ENCODE results near the gene ELMOD1. TPM values are rescaled to one million over a fixed set of nuclear protein-coding genes. Genes with fewer than 3 reads are reported as not detected.

Gene ELMOD1
- total and polyA plus RNA-seq, 2 experiments from 2014 or later, result 3.1 TPM

DNA sequence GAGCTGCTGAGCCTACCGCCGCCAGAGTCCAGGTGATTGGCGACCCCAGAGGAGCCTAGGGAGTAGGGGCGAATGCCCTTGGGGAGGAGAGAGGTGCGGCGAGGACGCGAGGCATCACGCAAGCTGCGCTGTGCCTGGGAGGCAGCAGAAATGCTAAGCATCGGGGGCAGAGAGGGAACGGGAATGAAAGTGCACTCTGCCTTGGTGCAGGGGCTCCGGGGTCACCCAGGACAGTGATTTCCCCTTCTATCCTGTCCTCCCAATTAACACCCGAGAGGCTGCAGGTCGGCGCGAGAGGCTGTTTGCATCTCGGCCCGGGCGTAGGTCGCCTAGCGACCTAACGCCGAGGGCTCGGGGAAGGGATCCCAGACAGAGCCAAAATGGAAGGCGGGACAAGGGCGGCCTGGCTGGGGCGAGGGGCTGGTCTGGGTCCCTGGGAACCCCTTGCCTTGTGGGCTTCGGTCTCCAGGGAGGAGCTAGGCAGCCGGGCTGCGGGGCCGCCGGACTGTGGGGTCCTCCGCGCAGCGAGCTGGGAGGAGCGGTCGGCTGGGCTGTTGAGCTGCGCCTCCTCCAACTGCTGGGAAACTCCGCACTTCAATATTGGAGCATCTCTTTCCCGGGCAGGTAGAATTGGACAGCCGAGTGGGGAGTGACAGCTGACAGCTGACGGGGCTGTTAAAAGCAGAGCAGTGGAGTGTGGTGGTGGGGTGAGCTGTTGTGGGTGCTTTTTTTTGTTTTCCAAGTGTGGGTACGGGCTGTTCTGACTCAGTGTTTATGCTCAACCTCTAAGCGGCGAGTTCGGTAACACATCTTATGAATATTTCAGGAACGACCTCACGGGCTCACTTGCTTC, 657 bp downstream of the ELMOD1 start:
- H3K79me2 ChIP-seq, result no peaks in the 10 kb centered on the region
- peaks cover 9% of the 10 kb centered on the region for H3K4me1 ChIP-seq (ENCODE audit: insufficient read depth)
- no peaks in the 10 kb centered on the region for H3K36me3 ChIP-seq (replicated peaks; ENCODE audit: insufficient read depth, low read depth)
- no peaks in the 10 kb centered on the region for H3K9me3 ChIP-seq (ENCODE audit: low read depth)
- 2% methylated on average over 47 of the region's 49 CpGs for WGBS (ENCODE audit: low lambda C conversion rate, missing lambda C conversion rate)
- H3K27me3 ChIP-seq, result peaks cover 81% of the 10 kb centered on the region
- no peaks in the 10 kb centered on the region for H4K20me1 ChIP-seq (ENCODE audit: insufficient read depth, poor library complexity, severe bottlenecking)
- H3K27ac ChIP-seq, result no peak overlapping the region
- no peaks in the 10 kb centered on the region for H3K9me2 ChIP-seq (replicated peaks; ENCODE audit: insufficient read depth)
- TF ChIP-seq, protein P1, sequence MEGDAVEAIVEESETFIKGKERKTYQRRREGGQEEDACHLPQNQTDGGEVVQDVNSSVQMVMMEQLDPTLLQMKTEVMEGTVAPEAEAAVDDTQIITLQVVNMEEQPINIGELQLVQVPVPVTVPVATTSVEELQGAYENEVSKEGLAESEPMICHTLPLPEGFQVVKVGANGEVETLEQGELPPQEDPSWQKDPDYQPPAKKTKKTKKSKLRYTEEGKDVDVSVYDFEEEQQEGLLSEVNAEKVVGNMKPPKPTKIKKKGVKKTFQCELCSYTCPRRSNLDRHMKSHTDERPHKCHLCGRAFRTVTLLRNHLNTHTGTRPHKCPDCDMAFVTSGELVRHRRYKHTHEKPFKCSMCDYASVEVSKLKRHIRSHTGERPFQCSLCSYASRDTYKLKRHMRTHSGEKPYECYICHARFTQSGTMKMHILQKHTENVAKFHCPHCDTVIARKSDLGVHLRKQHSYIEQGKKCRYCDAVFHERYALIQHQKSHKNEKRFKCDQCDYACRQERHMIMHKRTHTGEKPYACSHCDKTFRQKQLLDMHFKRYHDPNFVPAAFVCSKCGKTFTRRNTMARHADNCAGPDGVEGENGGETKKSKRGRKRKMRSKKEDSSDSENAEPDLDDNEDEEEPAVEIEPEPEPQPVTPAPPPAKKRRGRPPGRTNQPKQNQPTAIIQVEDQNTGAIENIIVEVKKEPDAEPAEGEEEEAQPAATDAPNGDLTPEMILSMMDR (IDR thresholded peaks at IDR 0.05; ENCODE audit: poor library complexity), result no peak
- TF ChIP-seq EZH2 (IDR thresholded peaks at IDR 0.05; ENCODE audit: borderline replicate concordance), result no peak
- no peak for TF ChIP-seq EZH2phosphoT487 (IDR thresholded peaks at IDR 0.05; ENCODE audit: low read depth, severe bottlenecking, unreplicated experiment)
- DNase-seq (ENCODE audit: low spot score), result peak; percentile 35
- H2AFZ ChIP-seq, result peak overlapping the region; percentile 87
- peak overlapping the region; percentile 99 for H3K4me2 ChIP-seq
- H3K4me3 ChIP-seq, result peak overlapping the region; percentile 60

GRCh38 chr11:107592231-107592590, 1.3 kb downstream of the ELMOD1 start:
- H3K27me3 ChIP-seq, result peaks cover 83% of the 10 kb centered on the region
- WGBS (ENCODE audit: low lambda C conversion rate, missing lambda C conversion rate), result 10% methylated on average over 6 of the region's 6 CpGs

GRCh38 chr11:107592813-107593212, 1.9 kb downstream of the ELMOD1 start:
- Histone ChIP-seq H2AFZ (no peak overlapping the region), H3K4me2 (peak overlapping the region; percentile 99), H3K79me2 (no peaks in the 10 kb centered on the region), H3K27me3 (peaks cover 84% of the 10 kb centered on the region), H3K4me3 (no peak overlapping the region), H3K4me1 (ENCODE audit: insufficient read depth) (peaks cover 9% of the 10 kb centered on the region), H3K36me3 (replicated peaks; ENCODE audit: insufficient read depth, low read depth) (no peaks in the 10 kb centered on the region), H3K9me2 (replicated peaks; ENCODE audit: insufficient read depth) (no peaks in the 10 kb centered on the region), H3K9me3 (ENCODE audit: low read depth) (no peaks in the 10 kb centered on the region), H4K20me1 (ENCODE audit: insufficient read depth, poor library complexity, severe bottlenecking) (no peaks in the 10 kb centered on the region), H3K27ac (no peak overlapping the region)
- TF ChIP-seq EZH2 (IDR thresholded peaks at IDR 0.05; ENCODE audit: borderline replicate concordance), result peak; percentile 5
- TF ChIP-seq EZH2phosphoT487 (IDR thresholded peaks at IDR 0.05; ENCODE audit: low read depth, severe bottlenecking, unreplicated experiment), result no peak
- WGBS (ENCODE audit: low lambda C conversion rate, missing lambda C conversion rate), result 12% methylated on average over 5 of the region's 5 CpGs
- DNase-seq (ENCODE audit: low spot score), result peak; percentile 9

More at GRCh38 chr11:107592231-107592590, 1.3 kb downstream of the ELMOD1 start:
- no peak overlapping the region for H3K4me3 ChIP-seq
- H4K20me1 ChIP-seq (ENCODE audit: insufficient read depth, poor library complexity, severe bottlenecking), result no peaks in the 10 kb centered on the region
- H3K4me1 ChIP-seq (ENCODE audit: insufficient read depth), result peaks cover 9% of the 10 kb centered on the region
- no peak overlapping the region for H2AFZ ChIP-seq
- no peaks in the 10 kb centered on the region for H3K9me2 ChIP-seq (replicated peaks; ENCODE audit: insufficient read depth)
- H3K79me2 ChIP-seq, result no peaks in the 10 kb centered on the region
- no peaks in the 10 kb centered on the region for H3K9me3 ChIP-seq (ENCODE audit: low read depth)
- TF ChIP-seq EZH2phosphoT487 (IDR thresholded peaks at IDR 0.05; ENCODE audit: low read depth, severe bottlenecking, unreplicated experiment), result no peak
- TF ChIP-seq EZH2 (IDR thresholded peaks at IDR 0.05; ENCODE audit: borderline replicate concordance), result peak; percentile 34
- DNase-seq (ENCODE audit: low spot score), result no peak
- no peaks in the 10 kb centered on the region for H3K36me3 ChIP-seq (replicated peaks; ENCODE audit: insufficient read depth, low read depth)
- peak overlapping the region; percentile 99 for H3K4me2 ChIP-seq
- H3K27ac ChIP-seq, result no peak overlapping the region

GRCh38 chr11:107593951-107594350, 3.0 kb downstream of the ELMOD1 start:
- WGBS (ENCODE audit: low lambda C conversion rate, missing lambda C conversion rate), result 44% methylated on average over 4 of the region's 4 CpGs
- peaks cover 9% of the 10 kb centered on the region for H3K4me1 ChIP-seq (ENCODE audit: insufficient read depth)
- no peak for TF ChIP-seq EZH2phosphoT487 (IDR thresholded peaks at IDR 0.05; ENCODE audit: low read depth, severe bottlenecking, unreplicated experiment)
- no peaks in the 10 kb centered on the region for H3K9me3 ChIP-seq (ENCODE audit: low read depth)
- no peaks in the 10 kb centered on the region for H3K36me3 ChIP-seq (replicated peaks; ENCODE audit: insufficient read depth, low read depth)
- peaks cover 74% of the 10 kb centered on the region for H3K27me3 ChIP-seq
- no peaks in the 10 kb centered on the region for H3K79me2 ChIP-seq
- no peak overlapping the region for H2AFZ ChIP-seq
- H3K27ac ChIP-seq, result no peak overlapping the region
- no peak for DNase-seq (ENCODE audit: low spot score)
- no peak overlapping the region for H3K4me2 ChIP-seq
- no peaks in the 10 kb centered on the region for H4K20me1 ChIP-seq (ENCODE audit: insufficient read depth, poor library complexity, severe bottlenecking)
- no peaks in the 10 kb centered on the region for H3K9me2 ChIP-seq (replicated peaks; ENCODE audit: insufficient read depth)
- H3K4me3 ChIP-seq, result no peak overlapping the region

DNA sequence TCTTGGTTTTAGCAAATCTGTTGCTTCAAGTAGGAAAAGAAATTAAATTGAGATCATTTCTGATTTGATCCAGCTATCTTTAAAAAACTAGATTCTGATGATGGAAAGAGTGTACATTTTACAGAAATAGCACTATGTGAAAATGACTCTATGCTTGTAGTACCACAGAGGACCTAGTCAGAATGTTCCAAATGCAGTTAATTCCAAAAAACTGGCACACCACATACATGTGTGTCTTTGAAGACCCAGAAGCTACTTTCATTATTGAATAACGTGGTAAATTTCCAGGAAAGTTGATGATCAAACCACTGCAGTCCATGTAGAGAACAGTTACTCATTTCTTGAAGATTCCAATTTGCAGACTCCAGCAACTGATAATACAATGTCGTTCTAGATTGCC, 3.8 kb downstream of the ELMOD1 start:
- Histone ChIP-seq H3K27ac (no peak overlapping the region), H3K4me1 (ENCODE audit: insufficient read depth) (peaks cover 9% of the 10 kb centered on the region), H3K9me2 (replicated peaks; ENCODE audit: insufficient read depth) (no peaks in the 10 kb centered on the region), H3K79me2 (no peaks in the 10 kb centered on the region), H3K9me3 (ENCODE audit: low read depth) (no peaks in the 10 kb centered on the region), H3K4me3 (no peak overlapping the region), H2AFZ (no peak overlapping the region), H3K4me2 (no peak overlapping the region), H3K36me3 (replicated peaks; ENCODE audit: insufficient read depth, low read depth) (no peaks in the 10 kb centered on the region), H3K27me3 (peaks cover 66% of the 10 kb centered on the region), H4K20me1 (ENCODE audit: insufficient read depth, poor library complexity, severe bottlenecking) (no peaks in the 10 kb centered on the region)
- WGBS (ENCODE audit: low lambda C conversion rate, missing lambda C conversion rate), result 45% methylated on average over 2 of the region's 2 CpGs
- DNase-seq (ENCODE audit: low spot score), result no peak
- TF ChIP-seq, protein P1 (IDR thresholded peaks at IDR 0.05; ENCODE audit: poor library complexity), result no peak
- TF ChIP-seq EZH2 (IDR thresholded peaks at IDR 0.05; ENCODE audit: borderline replicate concordance), result no peak
- no peak for TF ChIP-seq EZH2phosphoT487 (IDR thresholded peaks at IDR 0.05; ENCODE audit: low read depth, severe bottlenecking, unreplicated experiment)
